PC-9 (cell line): ENCODE measurements around the gene CD27. TPM values are rescaled to one million over a fixed set of nuclear protein-coding genes. Genes with fewer than 3 reads are reported as not detected.

Experiments used
- BruUV-seq: library from RNA; stranded (reverse); fragments of 400-500 nt; replicated peaks from 2 replicates; lab custom pipeline; 2021; lab: Mats Ljungman, UMichigan
- CTCF ChIA-PET: fragments of 300-600 bp; sonication (Branson Sonifier 250); formaldehyde crosslinking; loops from one replicate; lab custom pipeline; 2022; ENCODE audit warnings: antibody characterized with exemption; lab: Charles Lee
- POLR2A ChIA-PET: fragments of 300-600 bp; sonication (Branson Sonifier 250); formaldehyde crosslinking; loops from one replicate; lab custom pipeline; 2022; ENCODE audit warnings: antibody characterized with exemption; ENCODE audit not compliant: unreplicated experiment; lab: Charles Lee
- DNase-seq, 2 experiments: peaks; one replicate each; pipeline versions ENCODE4 v3.0.0 to v3.0.0-alpha.2; 2015 to 2022; ENCODE audit warnings: mixed read lengths in 1 of 2
- H2AFZ ChIP-seq: fragments of 200-600 bp; sonication (generic); 2 replicates; pipeline ENCODE4 v1.8.1; 2017; ENCODE audit warnings: antibody characterized with exemption
- H3F3A ChIP-seq: fragments of 200-600 bp; sonication (generic); 2 replicates; pipeline ENCODE4 v1.8.1; 2017; ENCODE audit warnings: antibody characterized with exemption, mild to moderate bottlenecking, low read depth; ENCODE audit not compliant: insufficient read depth
- H3K27ac ChIP-seq: fragments of 200-600 bp; sonication (generic); 2 replicates; pipeline ENCODE4 v1.6.1; 2016; ENCODE audit warnings: mixed run types
- H3K27me3 ChIP-seq: fragments of 200-600 bp; sonication (generic); 2 replicates; pipeline ENCODE4 v1.6.1; 2016; ENCODE audit warnings: low read depth, mixed run types; ENCODE audit not compliant: insufficient read depth
- H3K36me3 ChIP-seq: fragments of 200-600 bp; sonication (generic); 2 replicates; pipeline ENCODE4 v1.6.1; 2016; ENCODE audit warnings: low read depth, mixed run types
- H3K4me1 ChIP-seq: fragments of 200-600 bp; sonication (generic); replicated peaks from 2 replicates; pipeline ENCODE4 v1.6.1; 2016; ENCODE audit warnings: mixed run types; ENCODE audit not compliant: insufficient read depth
- H3K4me2 ChIP-seq: fragments of 200-600 bp; sonication (generic); 2 replicates; pipeline ENCODE4 v1.6.1; 2017; ENCODE audit warnings: mixed run types
- H3K4me3 ChIP-seq: fragments of 200-600 bp; sonication (generic); 2 replicates; pipeline ENCODE4 v1.6.1; 2016; ENCODE audit warnings: mixed run types
- H3K79me2 ChIP-seq: fragments of 200-600 bp; sonication (generic); 2 replicates; pipeline ENCODE4 v1.6.1; 2017; ENCODE audit warnings: low read depth, mixed run types
- H3K9me2 ChIP-seq: fragments of 200-600 bp; sonication (generic); 2 replicates; pipeline ENCODE4 v1.8.1; 2017; ENCODE audit warnings: mild to moderate bottlenecking; ENCODE audit not compliant: insufficient read depth
- H3K9me3 ChIP-seq: fragments of 200-600 bp; sonication (generic); 2 replicates; pipeline ENCODE4 v1.8.1; 2016; ENCODE audit warnings: low read depth; ENCODE audit not compliant: insufficient read depth
- H4K20me1 ChIP-seq: fragments of 200-600 bp; sonication (generic); 2 replicates; pipeline ENCODE4 v1.8.1; 2017; ENCODE audit not compliant: insufficient read depth
- EZH2 ChIP-seq: fragments of 200-600 bp; sonication (generic); IDR thresholded peaks from 2 replicates; pipeline ENCODE4 v1.8.0; 2017; ENCODE audit warnings: antibody characterized with exemption, low read depth
- intact Hi-C: fragments of 100-400 bp; cut with micrococcal nuclease; formaldehyde crosslinking; loops from one replicate; pipeline ENCODE4 v1.10.0; 2022; ENCODE audit not compliant: unreplicated experiment
- total RNA-seq: library from RNA; stranded (reverse); gene quantifications from 2 replicates; pipeline ENCODE4 v1.2.3, GENCODE V29; 2021
- TF ChIP-seq, protein P1 (sequence below): fragments of 200-600 bp; sonication (generic); conservative IDR thresholded peaks from 2 replicates; pipeline ENCODE4 v1.6.1; 2017; ENCODE audit warnings: mixed run types, antibody characterized with exemption, mild to moderate bottlenecking, moderate library complexity

CD27 gene
- total RNA-seq, 1 experiment from 2014 or later: not detected

DNA sequence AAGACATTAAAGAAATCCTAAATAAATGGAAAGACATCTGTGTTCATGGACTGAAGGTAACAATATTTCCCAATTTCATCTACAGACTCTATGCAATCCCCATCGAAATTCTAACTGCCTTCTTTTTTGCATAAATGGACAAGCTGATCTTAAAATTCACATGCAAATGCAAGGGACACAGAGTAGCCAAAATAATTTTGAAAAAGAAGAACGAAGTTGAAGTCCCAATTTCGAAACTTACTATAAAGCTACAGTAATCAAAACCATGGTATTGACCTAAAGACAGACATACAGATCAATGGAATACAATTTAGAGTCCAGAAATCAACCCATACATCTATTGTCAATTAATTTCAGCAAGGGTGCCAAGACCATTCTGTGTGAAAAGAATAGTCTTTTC, 16.4 kb upstream of the CD27 start:
- DNase-seq: no peak
- no peaks in the 10 kb centered on the region for H3K9me2 ChIP-seq
- peaks cover 32% of the 10 kb centered on the region for H3K4me1 ChIP-seq
- ChIA-PET POLR2A (no interaction called here), CTCF (no interaction called here)
- H3F3A ChIP-seq: peaks cover 41% of the 10 kb centered on the region
- no peak overlapping the region for H3K27ac ChIP-seq
- no peaks in the 10 kb centered on the region for H3K36me3 ChIP-seq
- H3K4me3 ChIP-seq: no peak overlapping the region
- no TSS peak for BruUV-seq
- H3K9me3 ChIP-seq: no peaks in the 10 kb centered on the region
- H3K27me3 ChIP-seq: no peaks in the 10 kb centered on the region
- no peak overlapping the region for H2AFZ ChIP-seq
- H3K79me2 ChIP-seq: no peaks in the 10 kb centered on the region
- no peaks in the 10 kb centered on the region for H4K20me1 ChIP-seq
- H3K4me2 ChIP-seq: no peak overlapping the region
- intact Hi-C loops: no loop called here
- TF ChIP-seq, protein P1, sequence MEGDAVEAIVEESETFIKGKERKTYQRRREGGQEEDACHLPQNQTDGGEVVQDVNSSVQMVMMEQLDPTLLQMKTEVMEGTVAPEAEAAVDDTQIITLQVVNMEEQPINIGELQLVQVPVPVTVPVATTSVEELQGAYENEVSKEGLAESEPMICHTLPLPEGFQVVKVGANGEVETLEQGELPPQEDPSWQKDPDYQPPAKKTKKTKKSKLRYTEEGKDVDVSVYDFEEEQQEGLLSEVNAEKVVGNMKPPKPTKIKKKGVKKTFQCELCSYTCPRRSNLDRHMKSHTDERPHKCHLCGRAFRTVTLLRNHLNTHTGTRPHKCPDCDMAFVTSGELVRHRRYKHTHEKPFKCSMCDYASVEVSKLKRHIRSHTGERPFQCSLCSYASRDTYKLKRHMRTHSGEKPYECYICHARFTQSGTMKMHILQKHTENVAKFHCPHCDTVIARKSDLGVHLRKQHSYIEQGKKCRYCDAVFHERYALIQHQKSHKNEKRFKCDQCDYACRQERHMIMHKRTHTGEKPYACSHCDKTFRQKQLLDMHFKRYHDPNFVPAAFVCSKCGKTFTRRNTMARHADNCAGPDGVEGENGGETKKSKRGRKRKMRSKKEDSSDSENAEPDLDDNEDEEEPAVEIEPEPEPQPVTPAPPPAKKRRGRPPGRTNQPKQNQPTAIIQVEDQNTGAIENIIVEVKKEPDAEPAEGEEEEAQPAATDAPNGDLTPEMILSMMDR: no peak
- TF ChIP-seq EZH2: no peak

- POLR2A ChIA-PET: no interaction called here
Observed at GRCh38 chr12:6430124-6430989, 14.4 kb upstream of the CD27 start.

DNA sequence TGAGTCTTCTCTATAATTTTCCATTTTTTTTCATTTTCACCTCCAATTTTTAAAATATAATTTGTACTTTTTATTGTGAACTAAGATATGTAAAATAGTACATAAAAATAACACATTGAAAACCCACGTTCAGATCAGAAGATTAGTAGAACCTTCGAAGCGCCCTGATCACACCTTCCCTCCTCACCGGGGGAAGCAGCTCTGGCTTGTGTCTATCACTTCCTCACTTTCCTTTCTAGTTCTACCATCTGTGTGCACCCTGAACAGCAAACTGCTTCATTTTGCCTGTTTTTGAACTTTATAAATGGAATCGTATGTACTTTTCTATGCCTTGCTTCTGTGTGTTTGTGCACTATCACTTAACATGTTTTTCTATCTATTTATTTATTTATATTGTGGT, 11.8 kb upstream of the CD27 start:
- peaks cover 41% of the 10 kb centered on the region for H3F3A ChIP-seq
- TF ChIP-seq, protein P1: no peak
- TF ChIP-seq EZH2: no peak
- no peak overlapping the region; the same call in 1 of the 2 replicates for H2AFZ ChIP-seq
- no peak overlapping the region for H3K4me3 ChIP-seq
- no peaks in the 10 kb centered on the region for H3K27me3 ChIP-seq
- no peaks in the 10 kb centered on the region for H3K79me2 ChIP-seq
- H3K4me2 ChIP-seq: no peak overlapping the region
- peaks cover 29% of the 10 kb centered on the region for H3K4me1 ChIP-seq
- ChIA-PET POLR2A (no interaction called here), CTCF (no interaction called here)
- H3K27ac ChIP-seq: no peak overlapping the region
- no peaks in the 10 kb centered on the region for H4K20me1 ChIP-seq
- no peak for DNase-seq
- H3K36me3 ChIP-seq: no peaks in the 10 kb centered on the region
- H3K9me2 ChIP-seq: no peaks in the 10 kb centered on the region
- H3K9me3 ChIP-seq: no peaks in the 10 kb centered on the region
- intact Hi-C loops: loop anchor here (5.0 kb wide), 1 partner anchor 254 kb away; the partner anchor contains the start of gene ZNF384
- no TSS peak for BruUV-seq

More at GRCh38 chr12:6430124-6430989, 14.4 kb upstream of the CD27 start:
- intact Hi-C loops: loop anchor here (1.0 to 5.0 kb wide), 6 partner anchors 21 to 257 kb away; partner anchors contain the start of genes MRPL51 and ZNF384
- H3K79me2 ChIP-seq: no peaks in the 10 kb centered on the region
- H2AFZ ChIP-seq: peak overlapping the region; percentile 89
- peaks cover 29% of the 10 kb centered on the region for H3K4me1 ChIP-seq
- CTCF ChIA-PET: no interaction called here
- BruUV-seq: TSS peak; percentile 100
- peak overlapping the region; percentile 37 for H3K4me3 ChIP-seq
- H3K36me3 ChIP-seq: no peaks in the 10 kb centered on the region
- TF ChIP-seq, protein P1: no peak
- no peak for TF ChIP-seq EZH2
- H3F3A ChIP-seq: peaks cover 41% of the 10 kb centered on the region
- H3K27me3 ChIP-seq: no peaks in the 10 kb centered on the region
- no peaks in the 10 kb centered on the region for H4K20me1 ChIP-seq
- no peaks in the 10 kb centered on the region for H3K9me3 ChIP-seq
- H3K27ac ChIP-seq: peak overlapping the region; percentile 98
- no peaks in the 10 kb centered on the region for H3K9me2 ChIP-seq
- H3K4me2 ChIP-seq: peak overlapping the region; percentile 75
- peak; percentile 97 to 98 for DNase-seq
